Activated CD4-positive, alpha-beta T cell treated with anti-CD3 and anti-CD28 coated beads, Interleukin-2, amount 50 U/mL, for 1 hour (primary cell): ENCODE results near the gene CENPF.
"Not testable (repeated sequence)": the region's sequence is repeated elsewhere in the genome, so short reads cannot be mapped to it uniquely, and the experiment has no call there.

Source experiments
- DNase-seq: peaks from one replicate; pipeline ENCODE4 v3.0.0-alpha.2; 2020

The CENPF gene

DNA sequence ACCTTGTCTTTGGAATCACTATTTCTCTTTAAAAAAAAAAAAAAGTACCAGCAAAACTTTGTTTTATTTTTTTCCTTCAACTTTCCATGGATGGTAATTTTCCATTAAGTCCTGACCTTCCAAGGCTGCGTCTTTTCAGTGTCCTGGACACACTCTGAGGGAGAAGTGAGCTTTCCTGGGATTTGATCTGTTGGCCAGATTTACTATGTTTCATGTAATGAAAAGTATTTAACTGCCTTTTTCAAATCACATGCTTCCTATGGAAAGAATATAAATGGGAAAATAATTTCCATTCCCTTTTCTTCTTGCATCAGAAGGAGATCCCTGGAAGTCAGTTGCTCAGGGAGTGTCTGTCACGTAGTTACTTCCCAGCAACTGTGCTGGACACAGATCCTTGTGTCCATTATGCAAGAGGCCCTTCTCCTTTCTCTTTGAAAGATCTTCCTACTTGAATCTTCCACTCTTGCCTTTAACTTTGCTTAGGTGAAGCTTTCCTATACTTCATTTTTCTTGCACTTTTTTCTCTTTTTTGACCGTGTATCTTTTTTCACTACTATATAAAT, 59.3 kb downstream of the CENPF start:
- no peak for DNase-seq

DNA sequence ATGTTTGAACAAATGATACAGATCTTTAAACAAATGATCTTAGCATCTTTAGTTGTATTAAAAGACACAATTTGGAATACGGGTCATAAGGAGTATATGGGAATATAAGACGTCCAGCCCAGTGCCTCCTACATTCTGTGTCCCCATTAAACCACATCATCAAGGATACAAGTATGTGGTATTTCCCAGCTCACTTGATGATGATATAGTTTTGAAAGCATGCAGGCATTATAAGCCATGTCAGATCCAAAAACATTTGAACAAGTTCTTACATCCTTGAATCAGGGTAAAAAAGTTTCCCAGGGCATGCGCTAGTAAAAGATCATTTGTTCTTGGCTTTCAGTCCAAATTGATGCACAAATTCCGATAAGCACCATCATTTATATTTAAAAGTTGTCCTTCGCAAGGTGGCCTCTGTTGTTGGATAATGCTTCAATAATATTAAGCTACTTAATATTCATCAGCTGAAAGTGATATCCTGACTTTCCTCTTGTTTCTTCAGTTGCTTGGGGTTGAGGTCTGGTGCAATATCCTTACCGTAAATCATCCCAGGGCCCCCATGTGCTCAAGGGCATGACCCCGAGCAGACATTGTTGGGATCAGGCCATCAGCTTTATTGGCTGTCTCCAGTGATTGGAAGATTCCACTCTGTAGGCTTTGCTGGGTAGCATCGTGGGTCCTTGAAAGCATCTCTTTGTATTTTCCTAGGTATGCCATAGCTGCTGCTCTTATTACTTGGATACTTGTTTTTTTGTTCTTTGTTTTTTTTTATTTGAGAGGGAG, 61.8 kb downstream of the CENPF start:
- no peak for DNase-seq

- DNase-seq = no peak
Measured at GRCh38 chr1:214665606-214666110, 62.7 kb downstream of the CENPF start.

- DNase-seq = no peak
Measured at GRCh38 chr1:214666674-214667073, 63.7 kb downstream of the CENPF start.

GRCh38 chr1:214670098-214670497, 67.1 kb downstream of the CENPF start:
- DNase-seq = no peak

DNA sequence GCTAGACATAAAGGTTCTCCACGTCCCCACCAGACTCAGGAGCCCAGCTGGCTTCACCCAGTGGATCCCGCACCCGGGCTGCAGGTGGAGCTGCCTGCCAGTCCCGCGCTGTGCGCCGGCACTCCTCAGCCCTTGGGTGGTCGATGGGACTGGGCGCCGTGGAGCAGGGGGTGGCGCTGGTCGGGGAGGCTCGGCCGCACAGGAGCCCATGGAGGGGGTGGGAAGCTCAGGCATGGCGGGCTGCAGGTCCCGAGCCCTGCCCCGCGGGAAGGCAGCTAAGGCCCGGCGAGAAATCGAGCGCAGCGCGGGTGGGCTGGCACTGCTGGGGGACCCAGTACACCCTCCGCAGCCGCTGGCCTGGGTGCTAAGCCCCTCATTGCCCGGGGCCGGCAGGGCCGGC, 70.0 kb downstream of the CENPF start:
- not testable (repeated sequence) for DNase-seq

DNA sequence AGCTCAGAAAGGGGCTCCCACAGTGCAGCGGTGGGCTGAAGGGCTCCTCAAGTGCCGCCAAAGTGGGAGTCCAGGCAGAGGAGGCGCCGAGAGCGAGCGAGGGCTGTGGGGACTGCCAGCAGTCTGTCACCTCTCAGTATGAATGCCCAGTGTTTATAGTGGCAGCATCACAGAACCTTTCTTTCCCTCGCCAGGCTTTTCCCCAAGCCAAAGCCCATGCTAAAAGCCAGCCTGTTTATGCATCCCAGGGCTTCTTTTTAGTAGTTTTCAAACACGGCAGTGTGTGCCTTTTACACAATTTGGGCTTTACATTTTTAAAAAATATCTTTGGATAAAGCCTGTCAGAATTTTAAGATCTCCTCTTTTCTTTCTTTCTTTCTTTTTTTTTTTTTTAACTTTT, 70.6 kb downstream of the CENPF start:
- no peak for DNase-seq

DNA sequence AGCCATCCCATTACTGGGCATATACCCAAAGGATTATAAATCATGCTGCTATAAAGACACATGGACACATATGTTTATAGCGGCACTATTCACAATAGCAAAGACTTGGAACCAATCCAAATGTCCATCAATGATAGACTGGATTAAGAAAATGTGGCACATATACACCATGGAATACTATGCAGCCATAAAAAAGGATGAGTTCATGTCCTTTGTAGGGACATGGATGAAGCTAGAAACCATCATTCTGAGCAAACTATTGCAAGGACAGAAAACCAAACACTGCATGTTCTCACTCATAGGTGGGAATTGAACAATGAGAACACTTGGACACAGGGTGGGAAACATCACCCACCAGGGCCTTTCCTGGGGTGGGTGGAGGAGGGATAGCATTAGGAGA, 72.5 kb downstream of the CENPF start:
- not testable (repeated sequence) for DNase-seq

- DNase-seq = no peak
Measured at GRCh38 chr1:214676747-214677146, 73.8 kb downstream of the CENPF start.

GRCh38 chr1:214677945-214678344, 75.0 kb downstream of the CENPF start:
- no peak for DNase-seq

- no peak for DNase-seq
Measured at GRCh38 chr1:214678386-214678785, 75.4 kb downstream of the CENPF start.

DNA sequence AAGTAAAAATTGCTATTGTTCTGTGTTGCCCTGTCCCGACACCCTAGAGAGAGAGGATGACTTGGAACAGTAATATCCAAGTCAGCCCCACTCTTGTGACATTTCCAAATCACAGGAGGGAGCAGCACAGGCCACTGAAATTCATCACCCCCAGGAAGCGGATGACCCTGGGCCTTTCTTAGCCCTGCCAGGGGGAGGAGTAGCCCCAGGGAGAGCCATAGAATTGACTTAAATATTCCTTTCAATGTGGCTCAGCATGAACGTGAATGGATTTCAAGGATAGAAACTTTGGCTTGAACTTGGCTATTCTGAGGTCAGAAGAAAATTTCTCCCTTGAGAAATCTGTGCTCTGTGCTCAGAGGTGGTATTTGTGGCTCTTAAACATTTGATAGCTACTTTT, 80.6 kb downstream of the CENPF start:
- DNase-seq = no peak

- no peak for DNase-seq
Measured at GRCh38 chr1:214685906-214686305, 82.9 kb downstream of the CENPF start.

DNA sequence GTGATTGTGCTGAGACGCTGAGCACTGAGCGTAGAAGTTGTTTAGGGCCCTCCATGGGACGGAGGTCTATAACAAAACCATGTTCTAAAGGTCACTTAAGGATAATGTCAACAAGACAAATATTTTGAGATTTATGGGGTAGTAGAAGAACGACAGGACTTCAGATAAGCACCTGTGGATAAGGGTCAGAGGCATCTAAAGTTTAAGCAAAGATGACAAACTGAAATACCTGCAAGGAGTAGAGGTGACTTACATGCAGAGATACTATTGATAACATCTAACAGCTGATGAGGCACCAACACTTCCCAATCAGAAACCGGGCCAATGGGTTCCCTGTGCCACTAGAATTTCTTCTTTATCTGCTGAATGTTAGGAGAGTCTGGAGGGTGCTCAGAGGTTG, 83.5 kb downstream of the CENPF start:
- DNase-seq = no peak

DNA sequence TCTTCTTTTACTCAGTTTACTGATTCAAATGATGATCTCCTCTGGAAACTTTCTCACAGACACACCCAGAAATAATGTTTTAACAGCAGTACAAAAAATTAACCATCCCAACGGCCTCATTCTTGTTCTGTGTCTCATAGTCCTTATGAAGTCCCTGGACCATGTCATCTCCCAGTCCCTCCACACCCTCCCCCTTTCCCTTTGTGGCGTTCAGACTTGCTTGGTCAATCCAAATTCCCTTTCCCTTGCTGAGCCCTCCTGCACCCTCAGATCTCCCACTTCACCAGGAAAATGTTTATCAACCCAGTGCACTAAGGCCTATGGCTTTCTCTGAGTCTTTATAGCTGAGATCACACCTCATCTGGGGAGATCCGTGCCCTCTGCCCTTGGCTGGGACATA, 85.9 kb downstream of the CENPF start:
- no peak for DNase-seq

GRCh38 chr1:214694769-214695168, 91.8 kb downstream of the CENPF start:
- no peak for DNase-seq

GRCh38 chr1:214698559-214698958, 95.6 kb downstream of the CENPF start:
- DNase-seq = no peak

GRCh38 chr1:214700437-214700836, 97.4 kb downstream of the CENPF start:
- no peak for DNase-seq

DNA sequence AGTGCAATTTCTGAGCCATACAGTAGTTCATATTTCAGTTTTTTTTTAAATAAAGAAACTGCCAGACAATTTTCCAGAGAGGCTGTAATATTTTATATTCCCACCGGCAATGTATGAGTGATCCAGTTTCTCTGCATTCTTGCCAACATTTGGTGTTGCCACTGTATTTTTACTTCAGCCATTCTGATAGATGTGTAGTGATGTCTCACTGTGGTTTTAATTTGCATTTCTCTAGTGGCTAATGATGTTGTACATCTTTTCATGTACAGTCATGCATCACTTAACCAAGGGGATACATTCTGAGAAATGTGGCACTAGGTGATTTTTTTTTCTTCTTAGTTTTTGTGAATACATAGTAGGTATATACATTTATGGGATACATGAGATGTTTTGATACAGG, 99.6 kb downstream of the CENPF start:
- DNase-seq = no peak

DNA sequence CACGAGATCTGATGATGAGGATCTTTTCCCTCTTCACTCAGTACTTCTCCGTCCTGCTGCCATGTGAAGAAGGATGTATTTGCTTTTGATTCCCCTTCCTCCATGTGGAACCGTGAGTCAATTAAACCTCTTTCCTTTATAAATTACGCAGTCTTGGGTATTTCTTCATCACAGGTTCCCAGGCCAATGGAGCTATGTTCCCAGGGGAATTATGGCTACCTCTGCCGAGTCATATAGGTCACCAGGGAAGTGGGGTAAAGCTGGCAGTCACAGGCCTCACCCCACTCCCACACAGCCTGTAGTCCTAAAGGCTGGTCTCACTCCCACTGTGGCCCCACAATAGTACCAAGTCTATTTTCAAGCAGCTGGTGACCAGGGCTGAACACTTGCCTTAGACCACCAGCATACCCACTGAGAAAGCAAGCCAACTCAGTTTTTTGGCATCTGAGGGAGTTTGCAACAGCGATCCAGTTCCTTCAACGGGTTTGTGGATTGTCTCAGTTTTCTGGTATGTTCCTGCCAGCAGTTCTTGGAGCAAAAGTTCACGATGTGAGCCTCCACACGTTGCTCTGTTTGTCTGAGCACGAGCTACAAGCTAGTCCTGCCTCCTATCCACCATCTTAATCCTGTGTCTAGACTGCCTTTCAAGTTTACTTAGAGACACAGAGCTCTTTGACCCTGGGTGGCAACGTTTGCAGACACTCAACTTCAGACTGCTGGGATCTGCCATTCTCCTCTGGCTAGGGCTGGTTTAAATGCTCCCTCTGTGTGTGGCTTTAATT, 104.5 kb downstream of the CENPF start:
- DNase-seq = no peak

DNA sequence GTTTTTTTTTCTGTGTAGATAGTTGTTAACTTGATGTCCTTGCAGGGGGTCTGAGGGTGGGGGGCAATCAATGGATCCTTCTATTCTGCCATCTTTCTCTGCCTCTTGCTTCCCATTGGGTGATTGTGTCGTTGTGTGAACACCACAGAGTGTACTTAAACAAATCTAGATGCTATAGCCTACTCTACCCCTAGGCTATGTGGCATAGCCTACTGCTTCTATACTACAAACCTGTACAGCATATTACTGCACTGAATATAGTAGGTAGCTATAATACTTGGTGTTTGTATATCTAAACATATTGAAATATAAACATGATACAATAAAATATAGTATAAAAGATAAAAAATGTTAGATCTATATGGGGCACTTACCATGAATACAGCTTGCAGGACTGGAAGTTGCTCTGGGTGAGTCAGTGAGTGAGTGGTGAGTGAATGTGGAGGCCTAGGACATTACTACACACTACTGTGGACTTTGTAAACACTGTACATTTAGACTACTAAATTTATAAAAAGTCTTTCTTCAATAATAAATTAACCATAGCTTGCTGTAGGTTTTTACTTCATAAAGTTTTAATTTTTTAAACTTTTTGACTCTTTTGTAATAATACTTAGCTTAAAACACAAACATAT, 105.4 kb downstream of the CENPF start:
- DNase-seq = no peak

DNA sequence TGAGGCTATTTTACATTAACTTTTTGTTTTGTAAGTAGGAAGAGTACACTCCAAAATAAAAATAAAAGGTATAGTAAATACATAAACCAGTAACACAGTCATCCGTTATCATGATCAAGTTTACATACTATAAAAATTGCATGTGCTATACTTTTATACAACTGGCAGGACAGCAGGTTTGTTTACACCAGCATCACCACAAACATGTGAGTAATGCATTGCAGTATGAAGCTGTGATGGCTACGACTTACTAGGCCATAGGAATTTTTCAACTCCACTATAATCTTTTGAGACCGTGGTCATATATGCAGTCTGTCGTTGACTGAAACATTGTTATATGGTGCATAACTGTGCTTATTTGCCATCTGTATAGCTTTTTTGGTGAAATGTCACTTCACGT, 106.2 kb downstream of the CENPF start:
- no peak for DNase-seq

- no peak for DNase-seq
Measured at GRCh38 chr1:214712737-214713136, 109.7 kb downstream of the CENPF start.
